Ovary (tissue), 9 donors: ENCODE data around the gene EFL1. TPM values are rescaled to one million over a fixed set of nuclear protein-coding genes. Genes with fewer than 3 reads are reported as not detected.

Source experiments
- DNase-seq, 5 donors: peaks; one replicate each; pipeline ENCODE4 v3.0.0-alpha.2; 2019 to 2020
- H3K27ac ChIP-seq, 2 donors: fragments of 200-600 bp; one replicate each; pipeline versions ENCODE4 v1.5.1 to v1.8.0; 2019 to 2022
- H3K27me3 ChIP-seq: fragments of 200-600 bp; one replicate; pipeline ENCODE4 v1.8.0; 2022
- H3K36me3 ChIP-seq: fragments of 200-600 bp; sonication (generic); one replicate; pipeline ENCODE4 v1.5.1; 2019
- H3K4me1 ChIP-seq: one replicate; pipeline ENCODE4 v1.8.1; 2013; ENCODE audit warnings: mild to moderate bottlenecking, moderate library complexity; ENCODE audit not compliant: insufficient read depth
- H3K4me3 ChIP-seq: fragments of 200-600 bp; sonication (generic); one replicate; pipeline ENCODE4 v1.5.1; 2017
- H3K9me3 ChIP-seq, 2 donors: fragments of 200-600 bp in 1 of 2; sonication (generic) in 1 of 2; one replicate each; pipeline versions ENCODE4 v1.5.1 to v1.8.1; 2013 to 2019; ENCODE audit warnings: mild to moderate bottlenecking in 1 of 2, moderate library complexity in 1 of 2
- CTCF ChIP-seq, 3 donors: fragments of 450-650 bp in 2 of 3; fragments of 200-600 bp in 1 of 3; IDR thresholded peaks; one replicate each; pipeline versions ENCODE4 v1.5.1 to v1.8.0; 2016 to 2022; ENCODE audit warnings: antibody characterized with exemption in 3 of 3, mild to moderate bottlenecking in 1 of 3
- EP300 ChIP-seq: sonication (generic); formaldehyde crosslinking; IDR thresholded peaks from one replicate; pipeline ENCODE4 v1.6.1; 2017; ENCODE audit warnings: antibody characterized with exemption
- POLR2A ChIP-seq: fragments of 450-650 bp; IDR thresholded peaks from one replicate; pipeline ENCODE4 v1.6.1; 2017; ENCODE audit warnings: antibody characterized with exemption, mild to moderate bottlenecking, moderate library complexity
- WGBS, 3 donors: extraction: QIAGEN DNeasy Blood & Tissue Kit in 1 of 3; methylation state at CpG; one replicate each; pipeline versions ENCODE4 v1.1.5 to v1.1.7; 2013 to 2017; 5-methylcytosine and 5-hydroxymethylcytosine counted together
- intact Hi-C, 4 donors: fragments of 100-400 bp; cut with DNase I; formaldehyde crosslinking; loops; one replicate each; pipeline versions ENCODE4 v1.11.0 to v1.15.1; 2022 to 2023
- polyA plus RNA-seq, 2 donors: library from polyadenylated mRNA; stranded (reverse); fragments of 200-250 nt in 1 of 2; fragments of 350-450 nt in 1 of 2; fragmentation: Illumina TruSeq in 1 of 2; extraction: RNeasy Lipid Tissue Mini Kit (QIAGEN cat#74804) in 1 of 2; gene quantifications; one replicate each; pipeline ENCODE4 v1.2.3, GENCODE V29; 2013 to 2014
- total RNA-seq, 7 donors: library from RNA; depleted of rRNA in 2 of 7; stranded (reverse); fragments of >200 nt in 2 of 7; fragmentation: NEBNext Ultra II Directional in 3 of 7; extraction: Animal tissue kit (Norgen Biotek cat#: 25700) in 3 of 7; gene quantifications; one replicate each; pipeline versions ENCODE4 v1.1.0 to v1.2.4, GENCODE V29; 2016 to 2023
- donor health status: DM: no; HTN: no; CAD: no; lungs with moderate emphysema.
- donor health status: DM: no; HTN: no; CAD: no.
- donor health status: Bipolar disorder and iron deficiency.
- donor health status: DM: yes; HTN: yes; CAD: no.
- donor health status: DM: no; HTN: no; CAD: no.
- donor health status: DM: yes; HTN: yes; CAD: no.

The EFL1 gene
- total and polyA plus RNA-seq, 9 donors: 4.1 to 15.2 (median 8.9) TPM

GRCh38 chr15:82134461-82134860, 128.1 kb downstream of the EFL1 start:
- WGBS, 3 donors: 83 to 88% (median 85%) methylated on average over 3 of the region's 3 CpGs
- TF ChIP-seq EP300: no peak
- TF ChIP-seq POLR2A: no peak
- no peak for TF ChIP-seq CTCF (IDR thresholded peaks at IDR 0.05)
- no peak for DNase-seq
- H3K9me3 ChIP-seq: no peaks in the 10 kb centered on the region
- H3K27me3 ChIP-seq: no peaks in the 10 kb centered on the region
- no peak overlapping the region for H3K27ac ChIP-seq
- intact Hi-C loops: no loop called here
- H3K4me1 ChIP-seq: no peaks in the 10 kb centered on the region
- no peak overlapping the region for H3K4me3 ChIP-seq
- no peaks in the 10 kb centered on the region for H3K36me3 ChIP-seq

DNA sequence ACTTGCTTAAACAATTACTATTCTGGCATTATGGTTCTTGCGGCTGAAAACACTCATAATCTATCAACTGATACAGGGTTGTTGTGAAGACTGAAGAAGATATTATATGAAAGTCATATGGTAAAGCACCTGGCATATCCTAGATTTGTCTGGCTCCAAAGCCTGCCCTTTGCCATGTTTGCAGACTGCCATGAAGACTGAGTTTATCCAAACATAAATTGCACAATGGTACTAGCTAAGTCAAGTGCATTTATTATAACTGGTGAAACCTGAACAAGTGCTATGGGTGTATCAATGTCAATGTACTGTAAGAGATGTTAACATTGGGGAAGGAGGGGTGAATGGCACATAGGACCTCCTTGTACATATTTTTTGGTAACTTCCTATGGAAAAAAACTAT, 129.3 kb downstream of the EFL1 start:
- Histone ChIP-seq H3K27ac (no peak overlapping the region), H3K36me3 (no peaks in the 10 kb centered on the region), H3K27me3 (no peaks in the 10 kb centered on the region), H3K9me3 (no peaks in the 10 kb centered on the region), H3K4me3 (no peak overlapping the region), H3K4me1 (no peaks in the 10 kb centered on the region)
- TF ChIP-seq CTCF (IDR thresholded peaks at IDR 0.05) (no peak), POLR2A (no peak), EP300 (no peak)
- intact Hi-C loops: no loop called here
- 97 to 100% (median 100%) methylated on average over 1 of the region's 1 CpG for whole genome bisulfite sequencing, 3 donors
- DNase-seq: no peak

DNA sequence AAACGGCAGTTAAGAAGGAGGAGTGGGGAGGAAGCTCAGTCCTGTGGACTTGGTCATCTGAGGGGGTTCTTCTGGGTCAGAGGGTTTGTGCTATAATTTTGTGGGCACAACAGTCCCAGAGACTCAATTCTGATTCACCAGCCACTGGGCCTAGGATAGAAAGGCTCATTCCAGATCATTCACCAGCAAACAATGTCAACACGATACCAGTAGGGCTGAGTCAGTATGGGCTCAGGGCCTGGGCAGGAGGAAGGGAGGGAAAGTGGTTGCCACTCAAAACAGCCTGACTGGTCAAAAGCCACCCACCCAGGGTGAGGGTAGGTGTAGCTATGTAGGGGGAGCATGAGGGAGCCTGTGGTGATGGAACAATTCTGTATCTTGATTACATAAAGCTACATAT, 129.8 kb downstream of the EFL1 start:
- 79 to 83% (median 83%) methylated on average over 2 of the region's 2 CpGs for WGBS, 3 donors
- no peak overlapping the region for H3K27ac ChIP-seq
- no peak for DNase-seq
- TF ChIP-seq CTCF (IDR thresholded peaks at IDR 0.05) (no peak), EP300 (no peak), POLR2A (no peak)
- H3K36me3 ChIP-seq: no peaks in the 10 kb centered on the region
- no peaks in the 10 kb centered on the region for H3K27me3 ChIP-seq
- H3K9me3 ChIP-seq: no peaks in the 10 kb centered on the region
- no peak overlapping the region for H3K4me3 ChIP-seq
- intact Hi-C loops: no loop called here
- H3K4me1 ChIP-seq: no peaks in the 10 kb centered on the region

DNA sequence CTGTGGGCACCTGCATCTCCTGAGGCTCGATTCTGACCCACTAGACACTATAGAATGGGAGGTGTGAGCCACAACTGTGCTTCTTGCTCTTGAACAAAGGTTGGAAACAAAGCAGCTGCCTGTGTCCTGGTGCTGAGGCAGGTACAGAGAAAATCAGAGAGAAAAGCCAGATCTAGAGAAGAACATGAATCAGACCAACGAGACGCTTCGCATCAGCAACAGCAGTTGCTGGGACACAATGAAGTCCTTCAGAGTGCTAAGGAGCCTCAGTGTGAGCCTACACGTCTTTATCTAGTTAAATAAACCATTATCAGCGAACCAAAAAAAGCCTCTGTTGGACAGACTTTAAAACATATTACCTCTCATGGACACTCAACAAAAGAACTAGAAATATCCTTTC, 130.4 kb downstream of the EFL1 start:
- TF ChIP-seq EP300: no peak
- Histone ChIP-seq H3K9me3 (no peaks in the 10 kb centered on the region), H3K27me3 (no peaks in the 10 kb centered on the region), H3K4me1 (no peaks in the 10 kb centered on the region), H3K27ac (no peak overlapping the region), H3K36me3 (no peaks in the 10 kb centered on the region), H3K4me3 (no peak overlapping the region)
- no peak for DNase-seq
- WGBS, 3 donors: 91 to 96% (median 91%) methylated on average over 6 of the region's 6 CpGs
- intact Hi-C loops: no loop called here

GRCh38 chr15:82130248-82130647, 132.3 kb downstream of the EFL1 start:
- no peak for DNase-seq
- Histone ChIP-seq H3K27ac (no peak overlapping the region), H3K9me3 (no peaks in the 10 kb centered on the region), H3K4me3 (no peak overlapping the region), H3K4me1 (no peaks in the 10 kb centered on the region), H3K36me3 (no peaks in the 10 kb centered on the region), H3K27me3 (no peaks in the 10 kb centered on the region)
- intact Hi-C loops: no loop called here
- TF ChIP-seq POLR2A (no peak), CTCF (IDR thresholded peaks at IDR 0.05) (no peak), EP300 (no peak)
- WGBS, 3 donors: 31 to 38% (median 36%) methylated on average over 4 of the region's 4 CpGs
